Islet precursor cell (in vitro differentiated cells): ENCODE measurements around the gene MSI2.
A peak's percentile ranks its signal among the peaks of the same experiment; 100 is the strongest.

Source experiments
- DNase-seq: peaks from one replicate; pipeline ENCODE4 v3.0.0-alpha.2; 2018

MSI2 gene

GRCh38 chr17:57420734-57421717, 164.7 kb downstream of the MSI2 start:
- DNase-seq, result no peak

GRCh38 chr17:57422574-57423164, 166.3 kb downstream of the MSI2 start:
- no peak for DNase-seq

- no peak for DNase-seq
Observed at GRCh38 chr17:57423541-57423940, 167.2 kb downstream of the MSI2 start.

GRCh38 chr17:57424273-57424672, 167.9 kb downstream of the MSI2 start:
- DNase-seq, result no peak

GRCh38 chr17:57424777-57425188, 168.5 kb downstream of the MSI2 start:
- DNase-seq, result peak; percentile 90

GRCh38 chr17:57425431-57425830, 169.1 kb downstream of the MSI2 start:
- DNase-seq, result no peak

- DNase-seq, result no peak
Observed at GRCh38 chr17:57425903-57426880, 169.9 kb downstream of the MSI2 start.

GRCh38 chr17:57429966-57430365, 173.6 kb downstream of the MSI2 start:
- DNase-seq, result no peak

- no peak for DNase-seq
Observed at GRCh38 chr17:57431415-57431814, 175.1 kb downstream of the MSI2 start.

GRCh38 chr17:57432507-57433277, 176.4 kb downstream of the MSI2 start:
- peak; percentile 93 for DNase-seq

- DNase-seq, result peak; percentile 85
Observed at GRCh38 chr17:57433452-57433851, 177.1 kb downstream of the MSI2 start.

- DNase-seq, result no peak
Observed at GRCh38 chr17:57434361-57434760, 178.0 kb downstream of the MSI2 start.

GRCh38 chr17:57436565-57436964, 180.2 kb downstream of the MSI2 start:
- no peak for DNase-seq

- no peak for DNase-seq
Observed at GRCh38 chr17:57438066-57438731, 181.9 kb downstream of the MSI2 start.

- DNase-seq, result no peak
Observed at GRCh38 chr17:57439651-57440050, 183.3 kb downstream of the MSI2 start.

- DNase-seq, result peak; percentile 98
Observed at GRCh38 chr17:57440522-57441269, 184.4 kb downstream of the MSI2 start.

GRCh38 chr17:57441270-57441600, 184.9 kb downstream of the MSI2 start:
- DNase-seq, result no peak

GRCh38 chr17:57442401-57442823, 186.1 kb downstream of the MSI2 start:
- peak; percentile 69 for DNase-seq

GRCh38 chr17:57442914-57443571, 186.7 kb downstream of the MSI2 start:
- peak; percentile 70 for DNase-seq

GRCh38 chr17:57443781-57444180, 187.5 kb downstream of the MSI2 start:
- no peak for DNase-seq
